ENCODE measurements around the gene FOXI3. TPM values are rescaled to one million over a fixed set of nuclear protein-coding genes. Genes with fewer than 3 reads are reported as not detected.

The FOXI3 gene
- total RNA-seq, 1 experiment from 2014 or later = 19.2 TPM

DNA sequence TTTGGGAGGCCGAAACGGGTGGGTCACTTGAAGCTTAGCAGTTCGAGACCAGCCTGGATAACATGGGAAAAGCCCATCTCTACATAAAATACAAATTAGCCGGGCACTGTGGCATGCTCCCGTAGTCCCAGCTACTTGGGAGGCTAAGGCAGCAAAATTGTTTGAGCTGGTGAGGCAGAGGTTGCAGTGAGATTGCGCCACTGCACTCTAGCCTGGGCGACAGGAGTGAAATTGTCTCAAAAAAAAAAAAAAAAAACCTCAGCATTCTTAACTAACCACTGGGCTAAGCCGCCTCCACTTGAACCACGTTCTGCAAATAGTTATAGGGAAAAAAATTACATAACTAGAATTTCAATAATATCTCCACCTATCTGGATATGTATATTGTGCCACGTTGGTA is 2.3 kb downstream of the FOXI3 start:
- Histone ChIP-seq H3K79me2 (ENCODE audit: insufficient read depth, low read length) (0 out of 2 replicates have a peak, but pooled peaks cover 2% of the 10 kb centered on the region), H2BK15ac (ENCODE audit: low read depth, low read length) (no peak overlapping the region), H2BK120ac (ENCODE audit: low read depth, low read length, poor library complexity, severe bottlenecking) (no peak overlapping the region), H2AFZ (ENCODE audit: low read length) (no peak overlapping the region), H3K4me1 (ENCODE audit: insufficient read depth, low read length) (no peaks in the 10 kb centered on the region), H3K79me1 (ENCODE audit: insufficient read depth, low read depth, low read length, poor library complexity, severe bottlenecking) (no peaks in the 10 kb centered on the region), H4K20me1 (ENCODE audit: control insufficient read depth, insufficient read depth, insufficient read length) (no peaks in the 10 kb centered on the region), H3T11ph (ENCODE audit: low read length) (no peak overlapping the region), H3K9ac (ENCODE audit: extremely low read depth, insufficient read length, low read length) (no peak overlapping the region), H3K4ac (ENCODE audit: low read depth, low read length) (no peak overlapping the region), H4K5ac (ENCODE audit: insufficient read length, low read depth, low read length) (no peak overlapping the region), H3K27me3 (ENCODE audit: insufficient read depth, low read length) (peaks cover 12% of the 10 kb centered on the region; the same call in 1 of the 2 replicates), H3K14ac (ENCODE audit: insufficient read depth, low read length) (no peak overlapping the region), H2BK20ac (ENCODE audit: low read depth, low read length, poor library complexity, severe bottlenecking) (no peak overlapping the region), H4K8ac (replicated peaks; ENCODE audit: insufficient read length, low read depth, low read length) (no peak overlapping the region), H2BK12ac (ENCODE audit: insufficient read length, low read depth, low read length) (no peak overlapping the region), H3K23ac (ENCODE audit: insufficient read length, low read depth, low read length) (no peak overlapping the region), H3K4me2 (ENCODE audit: insufficient read depth, insufficient read length, low read length) (peak overlapping the region; percentile 77), H3K18ac (ENCODE audit: insufficient read length, low read depth, low read length) (no peak overlapping the region), H3K9me3 (ENCODE audit: control insufficient read depth, low read depth, low read length) (no peaks in the 10 kb centered on the region), H2AK5ac (ENCODE audit: insufficient read length, low read length) (no peak overlapping the region), H2BK5ac (ENCODE audit: insufficient read length, low read length) (no peak overlapping the region), H4K91ac (ENCODE audit: insufficient read length, low read depth, low read length) (no peak overlapping the region), H3K27ac (ENCODE audit: insufficient read length, low read depth, low read length) (no peak overlapping the region), H3K56ac (ENCODE audit: insufficient read length, low read depth, low read length) (no peak overlapping the region), H3K23me2 (ENCODE audit: insufficient read length, low read depth, low read length, poor library complexity, severe bottlenecking) (peaks cover 11% of the 10 kb centered on the region)
- H3K9me3 Mint-ChIP-seq = no peaks in the 10 kb centered on the region
- peaks cover 24 to 37% of the 10 kb centered on the region in 2 experiments for H3K4me1 Mint-ChIP-seq
- H3K4me3 Mint-ChIP-seq = peak overlapping the region in 1 of 2 experiments; percentile 78; a peak in 2 of 5 replicates
- no CpG with 5 or more reads among the region's 10 CpGs for WGBS (ENCODE audit: extremely low coverage, insufficient read length, low lambda C conversion rate)
- TF ChIP-seq, protein P1, sequence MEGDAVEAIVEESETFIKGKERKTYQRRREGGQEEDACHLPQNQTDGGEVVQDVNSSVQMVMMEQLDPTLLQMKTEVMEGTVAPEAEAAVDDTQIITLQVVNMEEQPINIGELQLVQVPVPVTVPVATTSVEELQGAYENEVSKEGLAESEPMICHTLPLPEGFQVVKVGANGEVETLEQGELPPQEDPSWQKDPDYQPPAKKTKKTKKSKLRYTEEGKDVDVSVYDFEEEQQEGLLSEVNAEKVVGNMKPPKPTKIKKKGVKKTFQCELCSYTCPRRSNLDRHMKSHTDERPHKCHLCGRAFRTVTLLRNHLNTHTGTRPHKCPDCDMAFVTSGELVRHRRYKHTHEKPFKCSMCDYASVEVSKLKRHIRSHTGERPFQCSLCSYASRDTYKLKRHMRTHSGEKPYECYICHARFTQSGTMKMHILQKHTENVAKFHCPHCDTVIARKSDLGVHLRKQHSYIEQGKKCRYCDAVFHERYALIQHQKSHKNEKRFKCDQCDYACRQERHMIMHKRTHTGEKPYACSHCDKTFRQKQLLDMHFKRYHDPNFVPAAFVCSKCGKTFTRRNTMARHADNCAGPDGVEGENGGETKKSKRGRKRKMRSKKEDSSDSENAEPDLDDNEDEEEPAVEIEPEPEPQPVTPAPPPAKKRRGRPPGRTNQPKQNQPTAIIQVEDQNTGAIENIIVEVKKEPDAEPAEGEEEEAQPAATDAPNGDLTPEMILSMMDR (conservative IDR thresholded peaks at IDR 0.05) = no peak
- peaks cover 4 to 38% (median 24%) of the 10 kb centered on the region in 3 experiments; a peak in 5 of 7 replicates for H3K36me3 Mint-ChIP-seq (ENCODE audit: insufficient read depth in 1 of 3, low read depth in 3 of 3)
- no peak overlapping the region for H3K27ac Mint-ChIP-seq
- no peak for DNase-seq
- H3K27me3 Mint-ChIP-seq (ENCODE audit: low read depth) = peaks cover 38% of the 10 kb centered on the region

Data from H9 (cell line).